VCaP (cell line): Measurements from ENCODE around the gene FKBP7.

ENCODE experiments used
- H3K27ac ChIP-seq: fragments of 450-650 bp; 2 replicates; pipeline ENCODE4 v1.5.1; 2017
- TF ChIP-seq, protein P1 (sequence below): fragments of 450-650 bp; conservative IDR thresholded peaks from 2 replicates; pipeline ENCODE4 v1.5.1; 2017; ENCODE audit warnings: mild to moderate bottlenecking, moderate library complexity

Gene FKBP7

GRCh38 chr2:178484245-178485041, 6.0 kb upstream of the FKBP7 start:
- TF ChIP-seq, protein P1, sequence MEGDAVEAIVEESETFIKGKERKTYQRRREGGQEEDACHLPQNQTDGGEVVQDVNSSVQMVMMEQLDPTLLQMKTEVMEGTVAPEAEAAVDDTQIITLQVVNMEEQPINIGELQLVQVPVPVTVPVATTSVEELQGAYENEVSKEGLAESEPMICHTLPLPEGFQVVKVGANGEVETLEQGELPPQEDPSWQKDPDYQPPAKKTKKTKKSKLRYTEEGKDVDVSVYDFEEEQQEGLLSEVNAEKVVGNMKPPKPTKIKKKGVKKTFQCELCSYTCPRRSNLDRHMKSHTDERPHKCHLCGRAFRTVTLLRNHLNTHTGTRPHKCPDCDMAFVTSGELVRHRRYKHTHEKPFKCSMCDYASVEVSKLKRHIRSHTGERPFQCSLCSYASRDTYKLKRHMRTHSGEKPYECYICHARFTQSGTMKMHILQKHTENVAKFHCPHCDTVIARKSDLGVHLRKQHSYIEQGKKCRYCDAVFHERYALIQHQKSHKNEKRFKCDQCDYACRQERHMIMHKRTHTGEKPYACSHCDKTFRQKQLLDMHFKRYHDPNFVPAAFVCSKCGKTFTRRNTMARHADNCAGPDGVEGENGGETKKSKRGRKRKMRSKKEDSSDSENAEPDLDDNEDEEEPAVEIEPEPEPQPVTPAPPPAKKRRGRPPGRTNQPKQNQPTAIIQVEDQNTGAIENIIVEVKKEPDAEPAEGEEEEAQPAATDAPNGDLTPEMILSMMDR: no peak
- H3K27ac ChIP-seq: no peak overlapping the region

DNA sequence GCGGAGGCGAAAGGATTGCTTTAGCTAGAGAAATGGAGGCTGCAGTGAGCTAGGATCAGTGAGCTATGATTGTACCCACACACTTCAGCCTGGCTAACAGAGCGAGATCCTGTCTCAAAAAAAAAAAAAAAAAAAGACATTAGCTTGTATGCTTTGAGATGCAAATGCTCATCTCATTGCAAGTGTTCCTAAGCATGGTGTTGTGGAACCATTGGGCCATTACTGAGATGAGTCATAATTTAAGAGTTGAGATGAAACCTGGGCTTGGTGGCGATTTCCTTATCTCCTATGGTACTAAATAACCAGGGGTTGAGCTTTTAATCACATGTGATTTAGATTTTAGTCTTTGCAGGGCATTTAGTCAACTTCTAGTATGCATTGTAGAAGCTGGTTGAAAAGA, 4.0 kb upstream of the FKBP7 start:
- TF ChIP-seq, protein P1: no peak
- H3K27ac ChIP-seq: no peak overlapping the region

DNA sequence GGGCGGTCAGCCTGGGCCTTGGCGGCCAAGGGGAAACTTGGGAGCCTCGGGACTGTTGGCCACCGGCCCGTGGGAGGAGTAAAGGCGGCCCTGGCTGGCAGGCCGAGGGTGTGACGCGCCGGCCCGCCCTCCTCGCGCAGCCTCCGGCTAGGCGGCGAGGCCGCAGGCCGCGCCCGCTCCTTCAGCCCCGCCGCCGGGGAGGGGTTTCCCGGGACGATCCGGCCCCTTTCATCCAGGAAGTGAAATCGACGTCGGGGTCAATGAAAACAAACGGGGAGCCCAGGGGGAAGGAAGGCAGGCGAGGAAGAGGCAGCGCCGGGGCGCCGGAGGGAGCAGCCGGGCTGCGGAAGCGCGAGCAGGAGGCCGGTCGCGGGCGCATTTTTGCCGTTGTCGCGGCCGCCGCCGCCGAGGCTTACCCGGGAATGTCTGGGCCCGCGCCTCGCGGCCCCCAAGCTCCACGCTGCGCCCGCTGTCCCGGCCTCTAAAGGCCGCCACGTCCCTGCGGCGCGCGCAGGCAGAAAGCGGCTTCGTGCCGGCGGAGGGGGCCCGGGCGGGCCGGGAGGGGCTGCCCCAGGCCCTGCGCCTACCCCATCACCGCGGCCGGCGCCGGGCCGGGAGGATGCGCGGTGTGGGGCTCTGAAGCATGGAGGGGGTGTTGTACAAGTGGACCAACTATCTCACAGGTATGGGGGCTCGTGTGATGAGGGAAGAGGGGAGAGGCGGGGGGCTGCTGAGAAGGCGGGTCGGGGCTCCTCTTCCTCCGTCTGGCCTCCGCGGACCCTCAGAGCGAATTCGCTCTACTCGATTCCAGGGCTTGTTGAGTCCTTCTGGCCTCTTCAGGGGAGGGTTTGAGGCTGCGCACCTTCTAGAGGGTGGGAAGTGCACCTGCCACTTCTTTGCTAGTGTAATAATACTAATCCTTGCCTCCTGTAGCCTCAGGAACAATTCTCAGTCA, 2.1 kb upstream of the FKBP7 start, which contains the start of gene PLEKHA3:
Gene PLEKHA3, plus strand, starts transcription at position 231 of the 955 bp plus-strand sequence. Its CDS starts 413 bp downstream, at position 644.
- peak within 1 kb of the TSS; percentile 87 for H3K27ac ChIP-seq
- TF ChIP-seq, protein P1: no peak

DNA sequence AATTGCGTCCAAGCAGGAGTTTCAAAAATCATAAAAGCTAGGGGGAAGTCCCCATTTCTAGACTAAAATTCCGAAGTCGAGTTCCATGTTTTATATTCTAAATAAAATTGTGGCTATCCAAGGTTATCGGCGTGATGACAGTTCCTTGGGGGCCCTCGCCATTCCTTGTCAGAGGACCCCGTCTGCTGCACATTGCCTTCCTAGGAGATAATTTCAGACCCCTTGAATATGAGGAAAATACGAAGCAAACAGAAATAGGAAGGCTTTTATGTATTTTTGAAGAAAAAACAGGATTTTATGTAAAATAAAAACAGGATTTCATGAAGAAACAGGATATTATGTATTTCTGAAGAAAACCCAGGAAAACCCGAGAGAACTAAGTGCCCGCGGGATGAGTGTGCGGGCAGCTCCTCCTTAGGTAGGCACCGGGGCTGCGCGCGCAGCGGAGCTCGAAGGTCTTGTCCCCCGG, 1.4 kb upstream of the FKBP7 start:
- peak overlapping the region; percentile 87 for H3K27ac ChIP-seq
- TF ChIP-seq, protein P1: no peak

DNA sequence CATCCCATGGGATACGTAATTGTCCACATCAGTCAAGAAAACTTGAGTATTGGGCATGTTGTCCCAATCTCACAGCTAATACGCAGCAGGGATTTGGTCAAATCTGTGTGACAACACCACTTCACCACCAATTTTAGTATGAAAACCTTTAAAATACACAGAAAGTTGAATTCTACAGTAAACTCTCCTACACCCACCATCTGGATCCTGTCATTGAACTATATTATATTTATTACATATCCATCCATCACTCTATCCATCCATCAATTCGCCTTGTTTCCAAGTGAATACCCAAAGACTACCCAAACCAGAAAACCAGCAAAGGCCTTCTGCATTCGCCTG, 846 bp upstream of the FKBP7 start:
- TF ChIP-seq, protein P1: peak; percentile 41
- H3K27ac ChIP-seq: peak overlapping the region; percentile 87

DNA sequence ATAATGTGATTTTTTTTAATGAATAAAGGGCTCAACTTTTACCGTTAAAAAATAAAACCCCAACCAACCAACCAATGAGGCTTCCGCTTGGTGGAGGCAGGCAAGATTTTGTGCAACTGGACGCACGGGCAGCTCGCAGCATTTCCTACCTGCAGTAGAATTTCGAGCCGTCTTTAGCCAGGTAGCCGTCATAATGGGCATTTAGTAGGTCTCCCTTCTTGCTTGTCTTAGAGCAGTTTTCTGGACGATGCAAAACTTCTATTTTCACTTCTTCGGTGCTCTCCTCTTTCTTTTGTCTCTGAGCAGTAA, 316 bp downstream of the FKBP7 start:
- peak overlapping the region; percentile 87 for H3K27ac ChIP-seq
- TF ChIP-seq, protein P1: no peak

- TF ChIP-seq, protein P1: no peak
- peak overlapping the region; percentile 87 for H3K27ac ChIP-seq
Observed at GRCh38 chr2:178477443-178478129, 814 bp downstream of the FKBP7 start.
